GM12874 (cell line): ENCODE data around the gene TCP11.
A peak's percentile ranks its signal among the peaks of the same experiment; 100 is the strongest.

Experiments
- CTCF ChIP-seq: IDR thresholded peaks from 2 replicates; pipeline ENCODE4 v1.5.1; 2011; ENCODE audit warnings: low read depth, mild to moderate bottlenecking, control low read depth, low read length, moderate library complexity; ENCODE audit not compliant: insufficient read depth

The TCP11 gene

DNA sequence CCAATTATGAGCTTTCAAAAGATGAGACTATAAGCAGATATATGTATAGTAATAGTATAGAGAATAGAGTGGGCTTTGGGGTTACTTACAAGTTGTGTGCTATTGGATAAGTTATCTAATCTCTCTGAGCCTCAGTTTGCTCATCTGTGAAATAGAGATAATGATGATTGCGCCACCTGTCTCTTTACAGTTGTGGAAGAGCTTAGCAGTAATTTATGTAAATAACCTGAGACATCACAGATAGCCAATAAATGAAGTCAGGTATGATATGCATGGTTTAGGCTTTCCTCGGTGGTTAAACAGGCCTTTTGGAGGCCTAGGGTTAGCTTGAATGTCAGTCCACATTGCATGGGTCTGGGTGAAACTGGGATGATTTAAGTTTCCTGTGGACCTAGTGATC lies 42.8 kb upstream of the TCP11 start:
- no peak for TF ChIP-seq CTCF

- no peak for TF ChIP-seq CTCF
These were observed 42.1 kb upstream of the TCP11 start for GRCh38 chr6:35183281-35183680.

DNA sequence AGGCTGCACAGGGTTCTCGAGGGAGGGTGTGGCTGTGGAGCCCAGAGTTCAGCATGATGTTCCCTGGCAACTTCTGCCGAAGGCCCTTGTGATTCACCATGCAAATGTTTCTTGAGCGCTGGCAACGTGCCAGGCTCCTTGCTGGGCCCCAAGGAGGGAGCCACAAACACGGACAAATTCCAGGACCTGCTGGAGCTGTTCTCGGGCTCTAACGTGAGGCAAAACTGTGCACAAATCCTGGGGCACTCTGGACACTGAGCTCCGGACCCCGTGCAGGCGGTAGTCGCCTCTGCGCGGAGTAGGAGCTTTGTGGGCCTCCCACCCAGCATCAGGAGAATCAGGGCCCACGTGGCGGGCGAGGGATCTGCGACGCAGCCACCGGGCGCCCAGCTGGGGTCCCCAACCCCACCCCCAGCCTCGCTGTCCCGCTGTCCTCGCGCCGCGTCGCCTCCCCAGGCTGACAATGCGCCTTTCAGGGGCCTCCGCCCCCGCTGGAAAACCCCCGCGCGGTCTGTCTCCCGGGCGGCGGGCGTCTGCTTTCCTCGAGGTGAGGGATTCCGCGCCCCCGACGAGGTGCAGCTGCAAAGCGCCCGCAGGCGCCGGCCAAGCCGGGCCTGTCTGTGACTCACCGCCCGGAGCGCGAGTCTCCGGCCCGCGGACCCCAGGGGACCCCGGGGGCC lies 40.9 kb upstream of the TCP11 start:
- TF ChIP-seq CTCF = no peak

DNA sequence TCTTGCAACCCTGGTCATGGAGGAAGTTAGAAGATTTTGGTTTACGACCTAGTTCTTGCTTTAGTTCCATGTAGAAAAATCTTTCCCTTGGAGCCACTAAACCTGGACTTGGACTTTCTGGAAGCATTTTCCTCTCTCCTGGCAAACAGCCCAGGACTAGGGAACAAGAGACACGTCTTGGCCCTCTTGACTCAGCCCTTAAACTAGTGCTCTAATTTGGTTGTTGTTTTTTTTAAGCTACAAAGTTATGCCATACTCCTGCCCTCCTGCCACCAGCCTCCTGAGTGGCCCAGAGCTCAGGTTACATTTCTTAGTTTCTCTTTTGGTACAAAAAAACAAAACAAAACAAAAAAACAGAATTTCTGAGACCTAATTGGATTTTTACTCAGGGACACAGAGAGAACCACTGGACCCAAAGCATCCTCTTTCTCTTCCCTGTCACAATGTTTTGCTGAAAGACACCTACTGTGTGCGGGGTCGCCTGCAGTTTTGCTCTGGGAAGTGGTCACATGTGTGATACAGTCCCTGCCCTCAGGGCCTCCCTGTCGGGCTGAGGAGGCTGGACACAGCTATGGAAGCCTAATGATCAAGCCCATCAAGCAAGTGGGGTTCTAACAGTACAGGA lies 40.3 kb upstream of the TCP11 start:
- no peak for TF ChIP-seq CTCF

DNA sequence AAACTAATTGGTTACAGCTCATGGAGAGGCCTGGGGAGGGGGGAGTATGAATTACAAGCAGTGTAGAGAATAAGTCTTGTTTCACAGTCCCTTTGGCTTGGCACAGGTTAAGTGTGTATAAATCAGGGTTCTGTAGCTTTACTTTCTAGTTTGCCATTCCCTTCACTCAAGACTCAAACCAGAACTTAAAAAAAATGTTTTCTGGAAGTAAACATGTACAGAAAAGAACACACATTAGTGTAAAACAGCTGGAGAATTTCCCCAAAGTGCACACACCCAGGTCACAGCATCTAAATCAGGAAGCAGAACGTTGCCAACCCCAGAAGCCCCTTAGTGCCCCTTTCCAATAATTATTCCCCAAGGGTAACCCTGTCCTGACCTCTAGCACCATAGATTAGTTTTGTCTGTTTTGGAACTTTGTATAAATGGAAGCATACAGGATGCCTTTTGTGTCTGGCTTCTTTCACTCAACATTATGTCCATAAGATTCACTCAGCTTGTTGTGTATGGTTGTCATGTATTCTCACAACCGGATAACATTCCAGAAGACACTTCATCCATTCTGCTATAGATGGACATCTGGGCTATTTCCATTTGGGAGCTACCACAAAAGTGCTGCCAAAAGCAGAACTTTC lies 38.9 kb upstream of the TCP11 start:
- no peak for TF ChIP-seq CTCF

- 0 out of 2 replicates have a peak, but pooled peaks have one; percentile 16 for TF ChIP-seq CTCF
These were observed 38.0 kb upstream of the TCP11 start for GRCh38 chr6:35178932-35179832.

DNA sequence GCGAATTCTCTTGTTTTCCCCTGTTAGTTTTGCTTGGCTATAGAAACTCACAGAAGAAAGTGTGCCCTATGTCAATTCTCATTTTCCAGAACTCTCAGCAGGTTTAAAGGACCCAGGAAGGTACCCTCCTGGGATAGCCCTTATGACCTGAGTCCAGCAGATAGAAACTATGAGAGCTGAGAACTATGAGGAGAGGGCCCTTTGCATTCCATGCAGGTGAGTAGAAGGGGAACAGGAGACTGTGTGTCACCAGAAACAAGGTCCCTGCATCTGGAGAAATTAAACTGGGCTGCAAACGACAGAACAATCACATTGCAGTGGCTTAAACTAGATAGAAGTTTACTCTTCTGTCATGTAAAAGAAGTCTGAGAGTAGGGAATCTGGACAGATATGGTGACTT lies 36.9 kb upstream of the TCP11 start:
- no peak for TF ChIP-seq CTCF
